GM18517 (cell line): ENCODE measurements around the gene SLC35G1.

ENCODE experiments used
- ATAC-seq: cut with Tn5 transposase; IDR thresholded peaks from one replicate; pipeline ENCODE4 v1.9.1; 2021; ENCODE audit warnings: mild to moderate bottlenecking, moderate library complexity; ENCODE audit not compliant: unreplicated experiment

Gene SLC35G1

DNA sequence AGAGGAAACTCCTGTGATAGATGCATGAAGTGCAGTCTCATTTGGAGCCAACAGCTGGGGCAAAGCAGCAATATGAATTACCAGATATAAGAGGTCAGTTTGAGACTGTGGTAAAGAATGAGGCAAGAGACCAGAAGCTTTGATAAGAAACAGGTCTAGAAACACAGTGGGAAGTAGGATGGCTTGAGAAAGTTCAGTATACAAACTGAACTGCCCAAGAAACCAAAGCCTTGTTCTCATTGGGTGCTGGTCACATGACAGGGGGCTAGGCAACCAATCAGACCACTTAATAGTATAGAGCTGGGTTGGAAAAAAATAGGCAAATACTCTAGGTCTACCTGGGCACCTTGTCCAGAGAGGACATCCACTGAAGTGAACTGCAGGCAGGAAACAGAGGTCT is 53.7 kb downstream of the SLC35G1 start:
- no peak for ATAC-seq

DNA sequence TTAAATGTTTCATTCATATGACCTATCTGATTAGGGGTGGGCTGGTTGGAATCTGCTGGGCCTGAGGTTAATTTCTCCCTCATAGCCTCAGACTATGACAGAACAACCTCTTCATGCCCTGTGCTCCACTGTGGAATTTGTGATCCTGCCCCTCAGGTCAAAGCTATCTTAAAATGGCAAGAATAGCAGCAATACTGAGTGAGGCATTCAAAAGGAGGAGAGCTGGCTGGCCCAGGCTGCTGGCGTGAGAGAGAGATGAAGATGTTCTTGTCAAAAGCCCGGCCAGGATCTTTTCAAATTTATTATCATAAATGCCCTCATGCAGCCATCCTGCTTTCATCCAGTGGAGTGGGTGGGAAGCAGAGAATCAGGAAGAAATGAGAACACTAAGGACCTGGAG is 58.1 kb downstream of the SLC35G1 start:
- ATAC-seq: no peak
